Measurements from ENCODE around the gene LPP. TPM values are rescaled to one million over a fixed set of nuclear protein-coding genes. Genes with fewer than 3 reads are reported as not detected.
A peak's percentile ranks its signal among the peaks of the same experiment; 100 is the strongest.

LPP gene
- total and polyA plus RNA-seq, 2 donors from 2014 or later, result 6.7 to 233 TPM

- Histone ChIP-seq H3K4me1 (ENCODE audit: control insufficient read depth in 2 of 3, insufficient read depth in 2 of 3, low read depth in 1 of 3, low read length in 3 of 3) (no peaks in the 10 kb centered on the region), H3K27ac (ENCODE audit: low read depth in 2 of 2, low read length in 2 of 2) (no peak overlapping the region), H3K4me3 (ENCODE audit: low read length in 3 of 3) (no peak overlapping the region), H3K9ac (ENCODE audit: low read length in 3 of 3) (no peak overlapping the region), H3K9me3 (ENCODE audit: control insufficient read depth in 2 of 3, insufficient read depth in 1 of 3, low read length in 3 of 3) (no peaks in the 10 kb centered on the region), H3K27me3 (ENCODE audit: control insufficient read depth, insufficient read depth, low read length) (no peaks in the 10 kb centered on the region), H3K36me3 (ENCODE audit: control insufficient read depth in 2 of 3, insufficient read depth in 3 of 3, low read length in 3 of 3) (no peaks in the 10 kb centered on the region)
- intact Hi-C loops (cut with DNase I), result no loop called here
- TF ChIP-seq CTCF (IDR thresholded peaks at IDR 0.05; ENCODE audit: borderline replicate concordance, extremely low read depth, insufficient read depth), result no peak
- DNase-seq (no peak), FAIRE-seq (peak; percentile 15)
These were observed 746.5 kb downstream of the LPP start for GRCh38 chr3:188900421-188900951.

GRCh38 chr3:188901126-188901525 is 747.2 kb downstream of the LPP start:
- Histone ChIP-seq H3K4me1 (ENCODE audit: control insufficient read depth in 2 of 3, insufficient read depth in 2 of 3, low read depth in 1 of 3, low read length in 3 of 3) (no peaks in the 10 kb centered on the region), H3K4me3 (ENCODE audit: low read length in 3 of 3) (no peak overlapping the region), H3K27me3 (ENCODE audit: control insufficient read depth, insufficient read depth, low read length) (no peaks in the 10 kb centered on the region), H3K36me3 (ENCODE audit: control insufficient read depth in 2 of 3, insufficient read depth in 3 of 3, low read length in 3 of 3) (no peaks in the 10 kb centered on the region), H3K27ac (ENCODE audit: low read depth in 2 of 2, low read length in 2 of 2) (no peak overlapping the region), H3K9me3 (ENCODE audit: control insufficient read depth in 2 of 3, insufficient read depth in 1 of 3, low read length in 3 of 3) (no peaks in the 10 kb centered on the region), H3K9ac (ENCODE audit: low read length in 3 of 3) (no peak overlapping the region)
- intact Hi-C loops (cut with DNase I), result no loop called here
- no peak for TF ChIP-seq CTCF (IDR thresholded peaks at IDR 0.05; ENCODE audit: borderline replicate concordance, extremely low read depth, insufficient read depth)
- DNase-seq (no peak), FAIRE-seq (no peak)

- TF ChIP-seq CTCF (IDR thresholded peaks at IDR 0.05; ENCODE audit: borderline replicate concordance, extremely low read depth, insufficient read depth), result no peak
- Histone ChIP-seq H3K27me3 (ENCODE audit: control insufficient read depth, insufficient read depth, low read length) (no peaks in the 10 kb centered on the region), H3K9me3 (ENCODE audit: control insufficient read depth in 2 of 3, insufficient read depth in 1 of 3, low read length in 3 of 3) (no peaks in the 10 kb centered on the region), H3K4me1 (ENCODE audit: control insufficient read depth in 2 of 3, insufficient read depth in 2 of 3, low read depth in 1 of 3, low read length in 3 of 3) (no peaks in the 10 kb centered on the region), H3K36me3 (ENCODE audit: control insufficient read depth in 2 of 3, insufficient read depth in 3 of 3, low read length in 3 of 3) (no peaks in the 10 kb centered on the region), H3K27ac (ENCODE audit: low read depth in 2 of 2, low read length in 2 of 2) (no peak overlapping the region), H3K9ac (ENCODE audit: low read length in 3 of 3) (no peak overlapping the region), H3K4me3 (ENCODE audit: low read length in 3 of 3) (no peak overlapping the region)
- no peak for FAIRE-seq
- intact Hi-C loops (cut with DNase I), result no loop called here
- DNase-seq, result no peak
These were observed 747.8 kb downstream of the LPP start for GRCh38 chr3:188901671-188902287.

GRCh38 chr3:188904670-188905069 is 750.7 kb downstream of the LPP start:
- Histone ChIP-seq H3K9ac (ENCODE audit: low read length in 3 of 3) (no peak overlapping the region), H3K4me1 (ENCODE audit: control insufficient read depth in 2 of 3, insufficient read depth in 2 of 3, low read depth in 1 of 3, low read length in 3 of 3) (no peaks in the 10 kb centered on the region), H3K9me3 (ENCODE audit: control insufficient read depth in 2 of 3, insufficient read depth in 1 of 3, low read length in 3 of 3) (no peaks in the 10 kb centered on the region), H3K27ac (ENCODE audit: low read depth in 2 of 2, low read length in 2 of 2) (no peak overlapping the region), H3K4me3 (ENCODE audit: low read length in 3 of 3) (no peak overlapping the region), H3K27me3 (ENCODE audit: control insufficient read depth, insufficient read depth, low read length) (no peaks in the 10 kb centered on the region), H3K36me3 (ENCODE audit: control insufficient read depth in 2 of 3, insufficient read depth in 3 of 3, low read length in 3 of 3) (no peaks in the 10 kb centered on the region)
- no peak for DNase-seq
- intact Hi-C loops (cut with DNase I), result no loop called here
- no peak for FAIRE-seq
- TF ChIP-seq CTCF (IDR thresholded peaks at IDR 0.05; ENCODE audit: borderline replicate concordance, extremely low read depth, insufficient read depth), result no peak

Data from kidney (tissue), 14 donors.